Lower leg skin (tissue), 3 donors: ENCODE results near the gene OR4D1.

Source experiments
- CTCF ChIP-seq, 3 donors: fragments of 450-650 bp; IDR thresholded peaks; one replicate each; pipeline ENCODE4 v1.5.1; 2016; ENCODE audit warnings: antibody characterized with exemption in 3 of 3, mild to moderate bottlenecking in 3 of 3, moderate library complexity in 2 of 3
- POLR2A ChIP-seq, 2 donors: fragments of 450-650 bp; IDR thresholded peaks; one replicate each; pipeline ENCODE4 v1.6.1; 2016 to 2017; ENCODE audit warnings: antibody characterized with exemption in 2 of 2, mild to moderate bottlenecking in 1 of 2, moderate library complexity in 1 of 2

GRCh38 chr17:58136669-58137279 lies 11.4 kb upstream of the OR4D1 start:
- TF ChIP-seq CTCF (IDR thresholded peaks at IDR 0.05) (no peak), POLR2A (IDR thresholded peaks at IDR 0.05) (no peak)
